ENCODE data around the gene SLC16A10.

DNA sequence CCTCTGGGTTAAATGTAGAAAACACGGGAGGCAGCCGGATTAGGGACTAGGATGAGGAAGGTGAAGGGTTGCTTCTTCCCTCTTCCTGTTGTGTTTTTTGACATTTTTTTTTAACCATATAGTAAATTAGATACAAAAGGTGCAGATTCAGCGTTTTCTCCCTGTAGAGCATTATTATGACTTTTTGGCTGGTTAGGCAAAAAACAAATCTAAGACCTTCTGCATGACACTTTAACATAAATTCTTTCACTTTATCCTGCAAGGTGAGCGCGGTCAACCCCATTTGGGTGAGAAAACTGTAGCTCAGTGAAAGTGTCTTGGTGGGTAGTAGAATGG is 1.3 kb downstream of the SLC16A10 start:
- TF ChIP-seq, protein P1, sequence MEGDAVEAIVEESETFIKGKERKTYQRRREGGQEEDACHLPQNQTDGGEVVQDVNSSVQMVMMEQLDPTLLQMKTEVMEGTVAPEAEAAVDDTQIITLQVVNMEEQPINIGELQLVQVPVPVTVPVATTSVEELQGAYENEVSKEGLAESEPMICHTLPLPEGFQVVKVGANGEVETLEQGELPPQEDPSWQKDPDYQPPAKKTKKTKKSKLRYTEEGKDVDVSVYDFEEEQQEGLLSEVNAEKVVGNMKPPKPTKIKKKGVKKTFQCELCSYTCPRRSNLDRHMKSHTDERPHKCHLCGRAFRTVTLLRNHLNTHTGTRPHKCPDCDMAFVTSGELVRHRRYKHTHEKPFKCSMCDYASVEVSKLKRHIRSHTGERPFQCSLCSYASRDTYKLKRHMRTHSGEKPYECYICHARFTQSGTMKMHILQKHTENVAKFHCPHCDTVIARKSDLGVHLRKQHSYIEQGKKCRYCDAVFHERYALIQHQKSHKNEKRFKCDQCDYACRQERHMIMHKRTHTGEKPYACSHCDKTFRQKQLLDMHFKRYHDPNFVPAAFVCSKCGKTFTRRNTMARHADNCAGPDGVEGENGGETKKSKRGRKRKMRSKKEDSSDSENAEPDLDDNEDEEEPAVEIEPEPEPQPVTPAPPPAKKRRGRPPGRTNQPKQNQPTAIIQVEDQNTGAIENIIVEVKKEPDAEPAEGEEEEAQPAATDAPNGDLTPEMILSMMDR (optimal IDR thresholded peaks at IDR 0.05 in 1 of 3, IDR thresholded peaks at IDR 0.05 in 1 of 3, conservative IDR thresholded peaks at IDR 0.05 in 1 of 3; ENCODE audit: extremely low read depth in 1 of 3, insufficient read depth in 2 of 3, low read length in 3 of 3): no peak
- no peak for TF ChIP-seq EZH2 (IDR thresholded peaks at IDR 0.05; ENCODE audit: low read length)
